Neuronal stem cell (in vitro differentiated cells): ENCODE data around the gene PDE1A.

Experiments
- DNase-seq: peaks from one replicate; pipeline ENCODE4 v3.0.0-alpha.2; 2013; ENCODE audit warnings: low spot score
- H2AFZ ChIP-seq: one replicate; pipeline ENCODE4 v1.6.1; 2013; ENCODE audit warnings: mild to moderate bottlenecking, low read length, inconsistent platforms
- H2AK5ac ChIP-seq: 2 replicates; pipeline ENCODE4 v1.6.1; 2013; ENCODE audit warnings: low read depth, mild to moderate bottlenecking, inconsistent platforms, low read length, moderate library complexity, mixed read lengths
- H2BK120ac ChIP-seq: 2 replicates; pipeline ENCODE4 v1.6.1; 2013; ENCODE audit warnings: low read depth, mild to moderate bottlenecking, inconsistent platforms, low read length, moderate library complexity, mixed read lengths
- H2BK12ac ChIP-seq: one replicate; pipeline ENCODE4 v1.6.1; 2013; ENCODE audit warnings: low read length, inconsistent platforms
- H2BK15ac ChIP-seq: 2 replicates; pipeline ENCODE4 v1.6.1; 2013; ENCODE audit warnings: mild to moderate bottlenecking, low read length, inconsistent platforms, mixed read lengths
- H2BK5ac ChIP-seq: one replicate; pipeline ENCODE4 v1.6.1; 2013; ENCODE audit warnings: inconsistent platforms, mild to moderate bottlenecking, low read length, moderate library complexity
- H3K14ac ChIP-seq: one replicate; pipeline ENCODE4 v1.6.1; 2013; ENCODE audit warnings: low read length, inconsistent platforms
- H3K18ac ChIP-seq: 2 replicates; pipeline ENCODE4 v1.6.1; 2013; ENCODE audit warnings: low read length, inconsistent platforms
- H3K23ac ChIP-seq: 2 replicates; pipeline ENCODE4 v1.6.1; 2013; ENCODE audit warnings: low read depth, mild to moderate bottlenecking, mixed read lengths, low read length, inconsistent platforms; ENCODE audit not compliant: poor library complexity
- H3K27ac ChIP-seq: replicated peaks from 3 replicates; pipeline ENCODE4 v1.5.1; 2013; ENCODE audit warnings: low read length, inconsistent platforms
- H3K27me3 ChIP-seq, 3 experiments: 2 replicates each; pipeline ENCODE4 v1.6.1; 2013; ENCODE audit warnings: low read length in 3 of 3, mild to moderate bottlenecking in 2 of 3, inconsistent platforms in 1 of 3, low read depth in 1 of 3, mixed read lengths in 1 of 3, moderate library complexity in 1 of 3; ENCODE audit not compliant: control insufficient read depth in 3 of 3, insufficient read depth in 3 of 3
- H3K36me3 ChIP-seq, 2 donors: replicated peaks in 1 of 2; 2 replicates each; pipeline ENCODE4 v1.6.1; 2013; ENCODE audit warnings: low read length in 2 of 2; ENCODE audit not compliant: control insufficient read depth in 2 of 2, insufficient read depth in 2 of 2
- H3K4ac ChIP-seq: 2 replicates; pipeline ENCODE4 v1.6.1; 2013; ENCODE audit warnings: inconsistent platforms, mild to moderate bottlenecking, low read length, moderate library complexity
- H3K4me1 ChIP-seq, 2 donors: 1 replicate in 1 of 2; 2 replicates in 1 of 2; pipeline ENCODE4 v1.6.1; 2013; ENCODE audit warnings: low read length in 2 of 2, low read depth in 1 of 2; ENCODE audit not compliant: control insufficient read depth in 2 of 2, insufficient read depth in 1 of 2
- H3K4me2 ChIP-seq: one replicate; pipeline ENCODE4 v1.6.1; 2013; ENCODE audit warnings: mild to moderate bottlenecking, low read length, inconsistent platforms; ENCODE audit not compliant: insufficient read depth, poor library complexity, severe bottlenecking
- H3K4me3 ChIP-seq, 2 donors: 2 replicates each; pipeline ENCODE4 v1.5.1; 2013; ENCODE audit warnings: low read length in 2 of 2, mild to moderate bottlenecking in 2 of 2, inconsistent platforms in 1 of 2, moderate library complexity in 1 of 2
- H3K79me1 ChIP-seq: one replicate; pipeline ENCODE4 v1.6.1; 2013; ENCODE audit warnings: low read depth, mild to moderate bottlenecking, inconsistent platforms, low read length, moderate library complexity
- H3K9ac ChIP-seq: one replicate; pipeline ENCODE4 v1.6.1; 2013; ENCODE audit warnings: mild to moderate bottlenecking, low read depth, low read length, inconsistent platforms; ENCODE audit not compliant: poor library complexity
- H3K9me3 ChIP-seq, 2 donors: replicated peaks in 1 of 2; 2 replicates each; pipeline versions ENCODE3 to v1.6.1; 2013; ENCODE audit warnings: low read length in 2 of 2, mild to moderate bottlenecking in 2 of 2, inconsistent platforms in 1 of 2, low read depth in 1 of 2, mixed read lengths in 1 of 2, moderate library complexity in 1 of 2; ENCODE audit not compliant: control insufficient read depth in 2 of 2, insufficient read depth in 1 of 2
- H4K8ac ChIP-seq: one replicate; pipeline ENCODE4 v1.6.1; 2013; ENCODE audit warnings: low read depth, mild to moderate bottlenecking, inconsistent platforms, low read length, moderate library complexity
- H4K91ac ChIP-seq: one replicate; pipeline ENCODE4 v1.6.1; 2013; ENCODE audit warnings: low read length, low read depth, mild to moderate bottlenecking, inconsistent platforms; ENCODE audit not compliant: poor library complexity
- WGBS, 2 donors: extraction: QIAGEN DNeasy Blood & Tissue Kit; methylation state at CpG; one replicate each; pipeline ENCODE4 v1.1.7; 2013; ENCODE audit warnings: missing lambda C conversion rate in 2 of 2, mixed read lengths in 1 of 2; ENCODE audit not compliant: insufficient read length in 2 of 2, insufficient replicate concordance in 1 of 2; ENCODE audit errors: extremely low coverage in 2 of 2; 5-methylcytosine and 5-hydroxymethylcytosine counted together

Gene PDE1A

DNA sequence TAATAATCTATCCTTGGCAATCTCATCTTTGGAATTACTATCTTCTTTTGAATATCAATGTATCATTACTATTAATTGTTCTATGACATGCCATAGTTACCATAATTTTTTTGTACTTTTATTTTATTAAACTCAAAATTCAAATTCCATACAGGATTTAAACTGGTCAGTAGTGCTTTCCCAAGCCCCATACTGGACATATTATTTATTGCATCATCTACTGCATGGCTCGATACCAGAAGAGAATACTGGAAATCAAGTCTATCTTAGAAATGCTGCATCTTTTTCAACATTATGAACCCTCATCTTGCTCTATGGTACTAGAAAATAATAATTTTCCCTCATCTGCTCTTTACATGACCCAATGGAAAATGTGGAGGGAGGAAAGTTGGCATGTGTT lies 9.4 kb upstream of the PDE1A start:
- Histone ChIP-seq H4K8ac (no peak overlapping the region), H2AFZ (no peak overlapping the region), H2BK12ac (no peak overlapping the region), H3K79me1 (no peaks in the 10 kb centered on the region), H3K4me1 (no peaks in the 10 kb centered on the region), H3K14ac (no peak overlapping the region), H3K27ac (no peak overlapping the region), H3K27me3 (no peaks in the 10 kb centered on the region), H3K4ac (no peak overlapping the region), H2BK5ac (no peak overlapping the region), H3K36me3 (no peaks in the 10 kb centered on the region), H2BK120ac (no peak overlapping the region), H2AK5ac (no peak overlapping the region), H4K91ac (no peak overlapping the region), H3K18ac (no peak overlapping the region), H3K9ac (no peak overlapping the region), H3K4me3 (no peak overlapping the region), H3K23ac (no peak overlapping the region), H3K9me3 (peaks cover 0 to under 1% of the 10 kb centered on the region in 2 donors), H2BK15ac (no peak overlapping the region), H3K4me2 (no peak overlapping the region)
- WGBS, 2 donors, result no CpG with 5 or more reads among the region's 1 CpG
- no peak for DNase-seq

DNA sequence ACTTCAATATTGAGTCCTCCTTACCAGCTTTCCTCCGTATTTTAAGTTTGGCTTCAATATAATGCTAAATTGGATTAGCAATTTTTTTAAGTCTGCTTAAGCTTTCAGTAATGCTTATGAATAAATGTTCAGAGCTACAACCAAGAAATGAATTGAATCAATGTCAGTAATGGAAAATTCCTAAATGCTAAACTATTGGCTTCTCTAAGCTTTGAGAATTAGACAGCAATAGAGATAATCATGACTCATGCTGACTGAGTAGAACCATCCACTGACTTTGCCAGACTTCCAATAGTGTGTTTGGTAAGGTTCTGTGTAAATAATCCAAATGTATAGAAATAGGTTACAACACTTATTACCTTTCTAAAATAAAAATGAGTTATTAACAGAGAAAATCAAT lies 8.9 kb upstream of the PDE1A start:
- H2BK5ac ChIP-seq, result no peak overlapping the region
- no peak overlapping the region for H3K23ac ChIP-seq
- H4K91ac ChIP-seq, result no peak overlapping the region
- no peak overlapping the region for H3K4me2 ChIP-seq
- H2AFZ ChIP-seq, result no peak overlapping the region
- no peaks in the 10 kb centered on the region for H3K79me1 ChIP-seq
- no peak overlapping the region for H3K14ac ChIP-seq
- H2BK15ac ChIP-seq, result no peak overlapping the region
- no peak overlapping the region for H2AK5ac ChIP-seq
- no peak overlapping the region for H3K4ac ChIP-seq
- no peaks in the 10 kb centered on the region for H3K4me1 ChIP-seq
- no peak for DNase-seq
- H2BK12ac ChIP-seq, result no peak overlapping the region
- no peak overlapping the region for H3K9ac ChIP-seq
- no peak overlapping the region for H2BK120ac ChIP-seq
- H3K18ac ChIP-seq, result no peak overlapping the region
- no peak overlapping the region for H4K8ac ChIP-seq
- H3K36me3 ChIP-seq, result no peaks in the 10 kb centered on the region
- H3K27me3 ChIP-seq, result no peaks in the 10 kb centered on the region
- H3K27ac ChIP-seq, result no peak overlapping the region
- WGBS, 2 donors, result no CpG with 5 or more reads among the region's 1 CpG
- H3K9me3 ChIP-seq, result peaks cover 0 to 3% of the 10 kb centered on the region in 2 donors
- no peak overlapping the region for H3K4me3 ChIP-seq

- H3K9me3 ChIP-seq, result peaks cover 0 to 8% of the 10 kb centered on the region in 2 donors
- no peak overlapping the region for H2BK120ac ChIP-seq
- no peaks in the 10 kb centered on the region for H3K36me3 ChIP-seq
- H3K27me3 ChIP-seq, result no peaks in the 10 kb centered on the region
- no peak overlapping the region for H3K18ac ChIP-seq
- H4K8ac ChIP-seq, result no peak overlapping the region
- H3K4me3 ChIP-seq, result no peak overlapping the region
- H3K23ac ChIP-seq, result no peak overlapping the region
- no peak overlapping the region for H3K14ac ChIP-seq
- DNase-seq, result no peak
- H3K9ac ChIP-seq, result no peak overlapping the region
- no peak overlapping the region for H2BK15ac ChIP-seq
- no peak overlapping the region for H2AFZ ChIP-seq
- H2BK12ac ChIP-seq, result no peak overlapping the region
- no peaks in the 10 kb centered on the region for H3K79me1 ChIP-seq
- H4K91ac ChIP-seq, result no peak overlapping the region
- H2BK5ac ChIP-seq, result no peak overlapping the region
- no CpG with 5 or more reads among the region's 1 CpG for WGBS, 2 donors
- H3K27ac ChIP-seq, result no peak overlapping the region
- no peaks in the 10 kb centered on the region for H3K4me1 ChIP-seq
- H3K4ac ChIP-seq, result no peak overlapping the region
- H3K4me2 ChIP-seq, result no peak overlapping the region
- no peak overlapping the region for H2AK5ac ChIP-seq
These were observed 5.2 kb upstream of the PDE1A start for GRCh38 chr2:182432051-182432450.

- Histone ChIP-seq H2BK12ac (no peak overlapping the region), H2AFZ (no peak overlapping the region), H3K36me3 (no peaks in the 10 kb centered on the region), H3K4me1 (no peaks in the 10 kb centered on the region), H3K27ac (no peak overlapping the region), H3K9ac (no peak overlapping the region), H2AK5ac (no peak overlapping the region), H3K79me1 (no peaks in the 10 kb centered on the region), H2BK15ac (no peak overlapping the region), H2BK120ac (no peak overlapping the region), H3K27me3 (no peaks in the 10 kb centered on the region), H3K4me2 (no peak overlapping the region), H3K4me3 (no peak overlapping the region), H3K23ac (no peak overlapping the region), H4K91ac (no peak overlapping the region), H3K4ac (no peak overlapping the region), H3K18ac (no peak overlapping the region), H3K14ac (no peak overlapping the region), H3K9me3 (peaks cover 0 to 8% of the 10 kb centered on the region in 2 donors), H2BK5ac (no peak overlapping the region), H4K8ac (no peak overlapping the region)
- WGBS, 2 donors, result no CpG with 5 or more reads among the region's 1 CpG
- no peak for DNase-seq
These were observed 1.6 kb upstream of the PDE1A start for GRCh38 chr2:182428476-182428875.
